ENCODE data around the gene COMMD1.

Gene COMMD1

DNA sequence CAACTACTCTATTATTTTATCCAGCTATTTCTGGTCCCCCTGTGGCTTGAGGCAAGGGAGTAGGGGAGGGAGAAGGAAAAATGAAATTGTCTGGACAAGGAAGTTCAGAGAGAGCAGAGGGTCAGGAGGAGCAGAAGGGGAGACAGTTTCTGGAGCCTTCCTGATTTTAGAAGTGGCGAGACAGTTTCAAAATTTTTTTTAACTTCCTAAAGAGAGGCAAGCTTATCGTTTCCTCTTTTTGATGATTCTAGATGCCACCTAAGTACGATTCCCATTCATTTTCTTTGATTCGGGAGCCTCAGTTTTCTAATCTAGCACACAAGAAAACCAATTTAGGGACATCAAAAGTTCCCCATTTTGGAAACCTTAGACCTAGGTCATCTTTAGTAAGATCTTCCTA lies 193.6 kb downstream of the COMMD1 start:
- no peak for TF ChIP-seq CTCF (conservative IDR thresholded peaks at IDR 0.05)
- H3K27ac ChIP-seq: no peak overlapping the region

- TF ChIP-seq CTCF (conservative IDR thresholded peaks at IDR 0.05): no peak
- no peak overlapping the region for H3K27ac ChIP-seq
Measured at GRCh38 chr2:62099523-62100175, 194.2 kb downstream of the COMMD1 start.

GRCh38 chr2:62101886-62102285 lies 196.4 kb downstream of the COMMD1 start:
- H3K27ac ChIP-seq: no peak overlapping the region
- no peak for TF ChIP-seq CTCF (conservative IDR thresholded peaks at IDR 0.05)

DNA sequence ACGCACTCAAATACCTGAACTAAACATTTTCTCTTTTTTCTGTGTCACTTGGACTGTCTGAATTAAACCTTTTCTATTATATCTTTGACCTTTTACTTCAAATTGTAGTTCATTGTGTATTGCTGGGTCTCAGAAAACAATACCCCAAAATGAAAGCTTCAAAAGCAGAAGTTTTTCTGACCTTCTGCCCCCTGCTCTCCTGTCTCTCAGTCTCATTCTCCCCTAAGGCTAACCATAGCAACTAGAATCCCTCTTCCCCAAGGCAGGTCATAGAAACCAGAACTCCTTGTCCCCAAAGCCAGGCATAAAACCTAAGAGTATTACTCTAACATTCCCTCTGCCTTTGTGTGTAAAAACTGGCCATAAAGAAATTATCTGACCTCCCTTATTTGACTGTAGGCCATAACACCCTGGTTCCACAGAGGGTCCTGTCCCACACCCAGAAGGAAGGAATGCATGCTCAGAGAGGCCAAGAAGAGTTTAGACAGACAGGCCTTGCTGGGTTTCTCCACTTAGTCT lies 197.0 kb downstream of the COMMD1 start:
- TF ChIP-seq CTCF (conservative IDR thresholded peaks at IDR 0.05): no peak
- no peak overlapping the region for H3K27ac ChIP-seq

GRCh38 chr2:62109554-62109953 lies 204.1 kb downstream of the COMMD1 start:
- no peak for TF ChIP-seq CTCF (conservative IDR thresholded peaks at IDR 0.05)
- H3K27ac ChIP-seq: no peak overlapping the region

GRCh38 chr2:62110415-62111025 lies 205.0 kb downstream of the COMMD1 start:
- H3K27ac ChIP-seq: no peak overlapping the region
- TF ChIP-seq CTCF (conservative IDR thresholded peaks at IDR 0.05): no peak

- no peak for TF ChIP-seq CTCF (conservative IDR thresholded peaks at IDR 0.05)
- H3K27ac ChIP-seq: no peak overlapping the region
Measured at GRCh38 chr2:62112179-62112578, 206.7 kb downstream of the COMMD1 start.
